HG02759 (cell line): Measurements from ENCODE around the gene ERC2.
"Not testable (repeated sequence)": the region's sequence is repeated elsewhere in the genome, so short reads cannot be mapped to it uniquely, and the experiment has no call there.

Experiments used
- ATAC-seq: cut with Tn5 transposase; IDR thresholded peaks from one replicate; pipeline ENCODE4 v1.9.1; 2021; ENCODE audit warnings: mild to moderate bottlenecking, moderate library complexity; ENCODE audit not compliant: unreplicated experiment

ERC2 gene

DNA sequence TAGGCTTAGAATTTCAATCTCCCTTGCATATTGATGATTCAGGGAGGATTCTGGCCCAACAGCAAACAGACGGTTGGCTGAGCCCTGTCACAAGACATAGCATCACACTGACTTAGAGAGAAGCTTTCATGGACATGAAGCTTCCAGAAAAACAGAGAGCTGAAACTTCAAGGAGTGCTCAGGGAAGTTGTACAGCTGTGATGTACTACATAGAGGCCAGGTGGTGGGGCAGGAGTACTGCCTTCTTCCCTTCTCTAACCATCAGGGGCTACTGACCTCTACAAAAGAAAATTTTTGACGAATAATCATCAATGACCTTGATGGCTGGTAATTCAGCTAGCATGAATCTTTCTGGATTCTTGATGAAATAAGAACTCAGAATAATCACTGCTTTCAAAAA, 378.5 kb downstream of the ERC2 start:
- no peak for ATAC-seq

DNA sequence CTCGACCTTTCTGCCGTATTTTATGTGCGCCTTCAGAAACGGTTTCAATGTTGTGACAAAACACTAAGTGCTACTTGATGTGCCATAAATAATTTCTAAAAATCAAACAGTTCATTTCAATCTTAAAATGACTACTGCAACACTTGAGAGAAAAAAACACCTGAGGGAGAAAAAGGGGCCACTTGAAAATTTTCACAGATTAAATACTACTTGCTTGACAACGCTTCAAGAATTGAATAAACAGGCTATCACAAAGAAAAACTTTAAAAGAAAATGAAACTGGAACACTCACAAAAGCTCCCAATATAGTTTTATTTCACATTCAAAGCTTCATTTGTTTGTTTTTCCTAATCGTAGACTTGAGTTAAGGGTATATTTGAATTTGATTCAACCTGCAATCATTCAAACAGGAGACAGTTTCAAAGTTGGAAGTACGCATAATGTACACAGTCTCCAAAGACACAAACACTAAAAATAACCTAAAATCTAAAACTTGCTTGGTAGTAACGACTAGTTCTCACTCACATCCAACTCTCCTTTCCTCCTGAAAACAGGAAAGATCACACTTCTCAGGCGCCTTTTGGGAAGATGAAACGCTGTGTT, 380.7 kb downstream of the ERC2 start:
- no peak for ATAC-seq

- no peak for ATAC-seq
Measured at GRCh38 chr3:56086355-56086754, 381.9 kb downstream of the ERC2 start.

GRCh38 chr3:56081246-56081645, 387.0 kb downstream of the ERC2 start:
- no peak for ATAC-seq

DNA sequence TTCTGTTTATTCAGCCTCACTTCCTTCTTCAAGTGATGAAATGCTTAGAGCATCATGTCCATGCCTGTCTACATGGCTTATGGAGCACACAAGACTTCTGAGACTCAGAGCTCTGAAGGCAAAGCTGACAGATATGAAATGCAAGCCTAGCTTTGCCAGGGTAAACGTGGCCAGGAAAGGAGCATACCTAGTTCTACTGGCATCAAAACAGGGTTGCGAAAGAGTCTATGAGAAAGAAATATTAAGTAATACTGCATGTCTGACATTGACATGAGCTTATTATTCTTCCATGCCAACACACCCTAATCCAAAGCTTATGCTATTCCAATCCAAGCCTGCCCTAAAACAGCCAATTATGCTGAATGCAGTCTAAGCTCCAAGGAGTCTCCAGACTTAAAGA, 391.5 kb downstream of the ERC2 start:
- no peak for ATAC-seq

DNA sequence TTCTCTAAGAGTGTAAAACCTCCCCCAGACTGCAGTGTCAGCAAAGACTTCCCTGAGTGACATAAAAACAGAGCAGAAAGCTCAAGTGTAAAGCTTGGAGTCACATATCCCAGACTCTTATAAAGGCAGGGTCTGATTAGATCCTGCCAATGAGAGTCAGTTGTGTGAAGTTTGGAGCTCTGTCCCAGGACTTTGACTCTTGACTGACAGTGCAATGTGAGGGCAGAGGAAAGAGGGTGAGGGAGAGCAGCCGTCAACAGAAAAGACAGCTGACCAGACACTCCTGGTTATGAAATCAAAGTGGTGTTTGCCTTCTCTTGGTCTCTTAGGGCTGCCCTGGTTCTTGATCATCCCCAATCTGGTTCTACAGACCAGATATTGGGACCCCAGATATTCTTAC, 393.2 kb downstream of the ERC2 start:
- no peak for ATAC-seq

DNA sequence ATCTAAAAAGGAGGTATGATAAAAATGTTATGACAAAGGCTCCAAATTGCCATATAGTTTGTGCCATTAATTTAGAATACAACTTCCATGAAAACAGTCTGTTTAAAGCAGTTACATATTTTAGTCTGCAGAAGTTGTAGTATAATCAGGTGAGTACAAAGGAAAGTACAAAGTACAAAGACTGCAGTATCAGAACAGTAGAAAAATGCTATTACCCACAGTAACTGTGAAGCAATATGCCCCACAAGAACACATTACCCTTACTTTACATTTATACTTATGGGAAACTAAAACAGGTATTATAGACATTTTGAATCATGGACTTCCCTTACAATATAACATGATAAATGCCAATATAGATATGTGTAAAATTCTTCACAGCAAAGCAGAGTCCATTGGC, 398.5 kb downstream of the ERC2 start:
- ATAC-seq = no peak

GRCh38 chr3:56066405-56066804, 401.9 kb downstream of the ERC2 start:
- not testable (repeated sequence) for ATAC-seq

GRCh38 chr3:56064684-56065083, 403.6 kb downstream of the ERC2 start:
- ATAC-seq = no peak

DNA sequence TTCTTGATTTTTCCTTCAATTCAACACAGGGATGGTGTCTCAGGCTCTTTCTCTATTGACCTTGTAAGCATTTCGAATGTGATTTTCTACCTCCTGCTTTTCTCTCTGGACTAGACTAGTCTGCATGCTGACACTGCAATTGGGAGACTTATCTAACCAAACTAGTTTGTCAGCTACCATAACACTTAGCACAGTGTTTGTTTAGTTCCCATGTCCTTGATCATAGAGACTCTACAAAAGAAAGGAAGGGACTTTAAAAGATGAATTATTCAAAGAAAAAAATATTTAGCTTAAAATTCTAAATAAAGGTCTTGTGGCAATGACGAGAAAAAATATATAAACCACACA, 407.0 kb downstream of the ERC2 start:
- ATAC-seq = no peak

GRCh38 chr3:56060521-56061278, 407.6 kb downstream of the ERC2 start:
- no peak for ATAC-seq

DNA sequence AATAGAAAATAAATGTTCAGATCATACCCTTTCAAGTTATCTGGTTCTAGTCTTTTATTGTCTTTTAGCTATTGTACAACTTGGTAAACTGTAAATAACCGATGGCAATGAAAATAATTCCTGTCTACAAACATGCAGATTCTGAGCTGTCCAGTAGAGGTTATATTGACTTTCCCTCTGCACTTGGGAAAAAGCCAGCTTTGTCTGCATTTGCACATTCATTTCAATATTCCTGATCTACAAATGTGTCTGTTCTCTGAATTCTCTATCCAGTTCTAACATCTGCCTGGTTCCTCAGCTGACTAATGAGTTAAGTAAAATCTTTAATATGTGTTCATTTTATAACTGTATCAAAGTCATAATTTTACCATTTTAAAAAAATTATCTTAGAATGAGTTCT, 408.5 kb downstream of the ERC2 start:
- no peak for ATAC-seq

DNA sequence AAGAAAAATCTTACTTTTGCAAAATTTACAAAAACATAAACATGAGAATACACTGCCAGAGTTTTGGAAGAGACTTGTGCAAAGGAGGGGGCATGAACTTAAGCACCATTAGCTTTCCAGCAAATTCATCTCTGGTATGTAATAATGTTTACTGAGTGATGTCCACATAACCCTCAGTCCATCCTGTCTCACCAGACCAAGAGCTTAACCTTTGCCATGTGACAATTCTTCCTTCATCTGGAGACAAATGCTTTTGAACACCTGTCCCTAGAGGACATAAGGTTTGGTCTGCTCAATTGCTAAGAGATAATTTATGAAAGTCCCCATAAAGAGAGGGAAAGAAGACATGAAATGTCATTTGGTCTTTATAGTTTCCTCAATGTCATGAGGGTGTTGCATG, 412.3 kb downstream of the ERC2 start:
- no peak for ATAC-seq

DNA sequence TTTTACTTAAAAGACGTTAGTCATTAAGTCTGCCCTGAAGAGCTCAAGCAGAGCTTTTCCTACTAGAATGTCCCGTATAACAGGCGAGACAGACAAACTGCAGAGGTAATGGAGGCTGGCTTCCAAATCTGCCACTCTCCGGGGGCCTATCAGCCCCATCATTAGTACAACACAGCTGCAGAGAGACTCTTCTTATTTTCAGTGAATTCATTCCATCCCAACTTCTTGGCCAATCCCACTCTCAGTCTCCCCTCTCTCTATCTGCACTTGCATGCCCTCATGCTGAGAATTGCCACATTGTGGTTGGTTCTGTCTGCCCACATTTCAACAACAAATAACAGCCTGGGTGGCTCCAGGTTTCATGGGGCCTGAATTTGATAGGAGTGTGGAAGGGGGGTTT, 412.7 kb downstream of the ERC2 start:
- ATAC-seq = no peak

- no peak for ATAC-seq
Measured at GRCh38 chr3:56054844-56055243, 413.4 kb downstream of the ERC2 start.

DNA sequence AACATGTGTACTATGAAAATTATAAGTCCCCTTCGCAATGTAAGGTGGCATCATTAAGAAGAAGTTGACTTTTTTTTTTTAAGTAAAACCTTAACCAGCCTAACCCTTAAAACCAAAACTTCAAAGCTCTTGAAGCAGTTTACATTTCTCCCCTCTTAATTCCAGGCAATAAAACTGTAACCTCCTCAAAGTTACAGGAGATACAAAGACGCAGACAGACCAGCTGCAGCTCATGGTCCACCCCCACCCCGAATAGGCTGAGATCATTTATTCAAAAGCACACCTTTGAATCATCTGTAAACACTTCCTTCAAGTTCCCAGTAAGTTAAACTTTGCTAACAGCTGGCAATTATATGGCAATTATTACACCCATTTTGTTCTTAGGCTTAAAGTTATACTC, 414.5 kb downstream of the ERC2 start:
- no peak for ATAC-seq

- ATAC-seq = no peak
Measured at GRCh38 chr3:56052188-56052587, 416.1 kb downstream of the ERC2 start.

GRCh38 chr3:56051052-56051451, 417.2 kb downstream of the ERC2 start:
- ATAC-seq = no peak

GRCh38 chr3:56048946-56049345, 419.3 kb downstream of the ERC2 start:
- no peak for ATAC-seq

- ATAC-seq = no peak
Measured at GRCh38 chr3:56048331-56048730, 419.9 kb downstream of the ERC2 start.

DNA sequence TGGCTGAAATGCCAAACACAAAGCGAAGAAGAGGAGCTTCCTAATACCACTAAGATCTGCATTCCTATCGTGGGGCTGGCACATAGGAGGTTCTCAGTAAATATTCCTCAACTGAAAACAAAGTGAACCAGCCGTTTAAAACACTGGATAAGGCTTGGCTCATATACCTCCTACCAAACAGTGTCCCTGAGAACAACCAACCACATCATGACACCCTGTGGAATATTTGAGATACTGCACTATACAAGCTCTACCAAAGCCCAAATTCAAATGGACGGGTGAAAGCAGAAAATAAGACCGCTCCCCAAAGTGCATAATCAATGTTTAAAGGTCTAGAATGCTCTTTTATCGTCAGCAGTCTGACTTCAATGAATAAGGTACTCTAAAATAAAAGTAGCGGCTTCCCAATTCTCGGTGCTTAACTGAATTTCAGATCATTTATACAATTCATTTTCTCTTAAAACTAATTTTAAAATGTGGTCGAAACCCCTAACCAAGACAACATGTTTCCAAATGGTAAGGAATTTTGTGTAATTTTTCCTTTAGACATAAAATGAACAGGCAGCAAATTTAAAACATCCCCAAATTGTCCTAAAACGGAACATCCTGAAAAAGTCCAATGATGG, 425.8 kb downstream of the ERC2 start:
- no peak for ATAC-seq

DNA sequence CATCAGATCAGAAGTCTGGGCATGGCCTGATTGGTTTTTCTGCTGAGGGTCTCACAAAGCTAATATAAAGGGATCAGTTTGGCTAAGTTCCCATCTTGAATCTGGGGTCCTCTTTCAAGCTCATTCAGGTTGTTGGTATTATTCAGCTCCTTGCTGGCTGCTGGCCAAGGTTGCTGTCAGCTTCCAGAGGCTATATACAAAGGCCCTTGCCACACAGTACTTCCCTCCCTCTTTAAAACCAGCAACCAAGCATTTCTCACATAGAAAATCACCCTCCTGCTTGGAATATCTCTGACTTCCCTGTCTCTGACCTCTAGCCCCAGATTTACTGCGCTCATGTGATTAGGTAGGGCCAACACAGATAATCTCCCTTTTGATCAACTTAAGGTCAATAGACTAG, 442.9 kb downstream of the ERC2 start:
- no peak for ATAC-seq
